HFFc6 (cell line): ENCODE data around the gene RNASEH2B. TPM values are rescaled to one million over a fixed set of nuclear protein-coding genes. Genes with fewer than 3 reads are reported as not detected.

Source experiments
- DNase-seq: peaks from one replicate; pipeline ENCODE4 v3.0.0-alpha.2; 2018
- H3K27ac Mint-ChIP-seq: 2 replicates; pipeline ENCODE4 v1.8.0; 2020; ENCODE audit warnings: mild to moderate bottlenecking, mixed read lengths
- H3K27me3 Mint-ChIP-seq: 2 replicates; pipeline ENCODE4 v1.8.0; 2021; ENCODE audit warnings: mild to moderate bottlenecking, moderate library complexity, mixed read lengths; ENCODE audit not compliant: insufficient read depth
- H3K36me3 Mint-ChIP-seq: 2 replicates; pipeline ENCODE4 v1.8.0; 2021; ENCODE audit warnings: low read depth, mixed read lengths
- H3K4me1 Mint-ChIP-seq: 2 replicates; pipeline ENCODE4 v1.8.0; 2020; ENCODE audit warnings: low read depth, mixed read lengths
- H3K4me3 Mint-ChIP-seq: 2 replicates; pipeline ENCODE4 v1.8.0; 2020; ENCODE audit warnings: mild to moderate bottlenecking, moderate library complexity, mixed read lengths
- H3K9me3 Mint-ChIP-seq: 2 replicates; pipeline ENCODE4 v1.8.0; 2020; ENCODE audit warnings: mild to moderate bottlenecking, mixed read lengths
- CTCF ChIP-seq: fragments of 200-600 bp; sonication (generic); IDR thresholded peaks from 2 replicates; pipeline ENCODE4 v1.5.0; 2021; ENCODE audit warnings: antibody characterized with exemption, mild to moderate bottlenecking
- total RNA-seq, 6 experiments: library from RNA; stranded (reverse); fragmentation: NEBNext Ultra II Directional; extraction: Animal tissue kit (Norgen Biotek cat#: 25700); gene quantifications; 2 replicates in 1 of 6; 3 replicates in 5 of 6; pipeline ENCODE4 v1.2.3, GENCODE V29; 2021

Gene RNASEH2B
- total RNA-seq, 6 experiments from 2014 or later: 12.4 to 20.7 (median 17.4) TPM

- DNase-seq: no peak
- Mint-ChIP-seq H3K4me1 (no peaks in the 10 kb centered on the region), H3K27ac (no peak overlapping the region), H3K27me3 (peaks cover 2% of the 10 kb centered on the region; the same call in 1 of the 2 replicates), H3K9me3 (peaks cover 37% of the 10 kb centered on the region), H3K36me3 (peaks cover 32% of the 10 kb centered on the region), H3K4me3 (no peak overlapping the region)
- TF ChIP-seq CTCF: no peak
Observed at GRCh38 chr13:50924025-50924424, 14.4 kb downstream of the RNASEH2B start.

GRCh38 chr13:50927701-50928100 lies 18.1 kb downstream of the RNASEH2B start:
- peaks cover 25% of the 10 kb centered on the region for H3K9me3 Mint-ChIP-seq
- H3K4me3 Mint-ChIP-seq: no peak overlapping the region

GRCh38 chr13:50928102-50928501 lies 18.5 kb downstream of the RNASEH2B start:
- Mint-ChIP-seq H3K9me3 (peaks cover 21% of the 10 kb centered on the region), H3K36me3 (peaks cover 23% of the 10 kb centered on the region), H3K27ac (no peak overlapping the region), H3K4me3 (no peak overlapping the region), H3K27me3 (peaks cover 2% of the 10 kb centered on the region; the same call in 1 of the 2 replicates), H3K4me1 (no peaks in the 10 kb centered on the region; the same call in 1 of the 2 replicates)
- TF ChIP-seq CTCF: no peak
- DNase-seq: no peak

More at GRCh38 chr13:50927701-50928100, 18.1 kb downstream of the RNASEH2B start:
- H3K36me3 Mint-ChIP-seq: peaks cover 27% of the 10 kb centered on the region
- H3K27ac Mint-ChIP-seq: no peak overlapping the region
- H3K27me3 Mint-ChIP-seq: peaks cover 2% of the 10 kb centered on the region; the same call in 1 of the 2 replicates
- no peaks in the 10 kb centered on the region; the same call in 1 of the 2 replicates for H3K4me1 Mint-ChIP-seq
- DNase-seq: no peak
- TF ChIP-seq CTCF: no peak

- H3K4me3 Mint-ChIP-seq: no peak overlapping the region
- H3K4me1 Mint-ChIP-seq: no peaks in the 10 kb centered on the region; the same call in 1 of the 2 replicates
- H3K9me3 Mint-ChIP-seq: peaks cover 13% of the 10 kb centered on the region
- no peak overlapping the region for H3K27ac Mint-ChIP-seq
- TF ChIP-seq CTCF: no peak
- H3K36me3 Mint-ChIP-seq: peaks cover 16% of the 10 kb centered on the region
- peaks cover 2% of the 10 kb centered on the region; the same call in 1 of the 2 replicates for H3K27me3 Mint-ChIP-seq
- DNase-seq: no peak
Observed at GRCh38 chr13:50928659-50929462, 19.3 kb downstream of the RNASEH2B start.

GRCh38 chr13:50932091-50932490 lies 22.5 kb downstream of the RNASEH2B start:
- Mint-ChIP-seq H3K36me3 (peaks cover 24% of the 10 kb centered on the region; the same call in 1 of the 2 replicates), H3K4me1 (no peaks in the 10 kb centered on the region; the same call in 1 of the 2 replicates), H3K27me3 (peaks cover 2% of the 10 kb centered on the region; the same call in 1 of the 2 replicates), H3K9me3 (no peaks in the 10 kb centered on the region), H3K4me3 (no peak overlapping the region), H3K27ac (no peak overlapping the region)
- TF ChIP-seq CTCF: no peak
- no peak for DNase-seq
